GM19395 (cell line): ENCODE data around the gene PALD1.
A peak's percentile ranks its signal among the peaks of the same experiment; 100 is the strongest.
"Not testable (repeated sequence)": the region's sequence is repeated elsewhere in the genome, so short reads cannot be mapped to it uniquely, and the experiment has no call there.

Experiments used
- ATAC-seq: cut with Tn5 transposase; IDR thresholded peaks from one replicate; pipeline ENCODE4 v1.9.1; 2021; ENCODE audit warnings: mild to moderate bottlenecking, moderate library complexity; ENCODE audit not compliant: unreplicated experiment

PALD1 gene

DNA sequence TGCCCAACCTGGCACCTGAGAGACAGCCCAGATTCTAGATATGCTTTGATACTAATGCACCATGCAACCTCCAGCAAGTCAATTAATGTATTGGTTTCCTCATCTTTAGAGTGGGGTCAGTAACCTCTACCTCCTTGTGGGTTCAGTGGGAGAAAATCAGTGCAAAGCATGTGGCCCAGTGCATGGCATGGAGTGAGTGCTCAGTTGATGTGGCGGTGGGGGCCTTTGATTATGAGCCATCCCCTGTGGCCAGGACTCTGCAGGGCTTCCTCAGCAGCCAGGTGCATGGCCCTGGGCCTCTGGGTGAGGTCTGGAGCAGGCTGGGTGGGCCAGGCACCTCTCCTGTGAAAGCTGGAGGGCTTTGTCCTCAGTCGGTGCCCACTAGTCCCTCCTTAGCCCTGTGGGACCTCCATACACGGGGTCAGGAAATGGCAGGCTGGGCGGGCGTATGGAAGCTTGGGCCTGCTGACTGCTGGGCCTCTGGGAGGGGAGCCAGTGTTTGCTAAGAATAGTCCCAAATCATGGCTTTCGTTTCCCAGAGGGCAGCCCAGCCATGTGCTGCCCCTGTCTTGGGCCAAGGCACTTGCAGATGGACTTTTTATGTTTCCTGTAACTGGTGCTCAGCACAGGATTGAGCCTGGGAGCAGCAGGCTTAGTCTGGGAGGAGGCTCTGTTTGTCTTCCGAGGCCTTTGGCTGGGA lies 3.4 kb downstream of the PALD1 start:
- no peak for ATAC-seq

DNA sequence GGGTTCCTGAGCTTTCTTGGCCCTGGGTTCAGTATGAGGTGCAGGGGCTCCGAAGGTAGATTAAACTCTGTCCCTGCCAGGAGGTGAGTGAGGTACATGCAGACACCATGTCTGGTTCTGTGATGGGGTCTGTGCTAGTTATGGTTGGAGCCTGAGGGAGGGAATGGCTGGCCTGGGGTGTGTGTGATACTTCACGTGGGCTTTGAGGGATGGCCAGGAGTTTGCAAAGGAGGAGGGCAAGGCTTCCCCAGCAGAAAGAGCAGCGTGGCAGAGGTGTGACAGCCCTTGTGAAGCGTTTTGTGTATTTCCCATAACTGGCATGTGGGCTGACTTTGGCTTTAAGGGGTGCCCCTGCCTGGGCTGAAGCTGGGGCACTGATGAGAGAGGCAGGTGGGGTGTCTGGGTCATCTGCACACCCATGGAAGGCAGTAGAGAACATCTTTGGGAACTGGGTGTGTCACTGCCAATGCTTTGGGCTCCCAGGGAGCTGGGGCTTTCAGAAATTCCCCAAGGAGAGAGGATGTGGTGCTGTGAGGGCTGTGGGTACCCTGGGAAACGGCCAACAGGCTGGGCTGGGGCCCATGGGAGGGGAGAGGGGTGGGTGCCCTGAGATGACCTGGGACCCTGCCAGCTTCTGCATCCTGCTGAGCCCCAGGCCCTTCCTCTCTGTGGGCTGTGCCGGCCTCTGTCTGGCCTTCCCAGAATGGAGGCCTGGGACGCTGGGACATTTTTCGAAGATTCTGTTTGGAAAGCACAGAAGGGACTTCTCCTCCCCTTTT lies 4.6 kb downstream of the PALD1 start:
- no peak for ATAC-seq

DNA sequence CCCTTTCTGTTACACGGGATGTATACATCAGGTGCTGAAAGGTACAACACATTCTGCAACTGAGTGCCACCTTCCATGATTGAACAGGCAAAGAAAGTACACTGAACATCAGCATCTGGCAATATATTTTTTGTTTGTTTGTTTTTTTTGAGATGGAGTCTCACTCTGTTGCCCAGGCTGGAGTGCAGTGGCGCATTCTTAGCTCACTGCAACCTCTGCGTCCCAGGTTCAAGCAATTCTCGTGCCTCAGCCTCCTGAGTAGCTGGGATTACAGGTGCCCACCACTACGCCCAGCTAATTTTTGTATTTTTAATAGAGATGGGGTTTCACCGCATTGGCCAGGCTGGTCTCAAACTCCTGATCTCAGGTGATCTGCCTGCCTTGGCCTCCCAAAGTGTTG lies 5.3 kb downstream of the PALD1 start:
- not testable (repeated sequence) for ATAC-seq

DNA sequence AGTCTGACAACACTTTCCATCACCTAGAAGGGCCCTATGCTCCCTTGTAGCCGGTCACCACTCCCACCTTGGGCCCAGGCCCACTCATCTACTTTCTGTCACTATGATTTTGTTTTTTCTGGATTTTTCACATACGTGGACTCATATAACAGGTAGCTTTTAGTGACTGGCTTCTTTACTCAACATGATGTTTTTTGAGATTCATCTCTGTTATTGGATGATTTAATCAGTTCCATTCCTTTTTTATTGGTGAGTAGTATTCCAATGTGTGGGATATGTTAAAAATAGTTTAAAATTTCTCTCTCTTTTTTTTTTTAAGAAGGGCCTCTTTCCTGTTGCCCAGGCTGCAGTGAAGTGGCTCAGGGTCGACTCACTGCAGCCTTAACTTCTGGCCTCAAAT lies 9.3 kb downstream of the PALD1 start:
- ATAC-seq = no peak

DNA sequence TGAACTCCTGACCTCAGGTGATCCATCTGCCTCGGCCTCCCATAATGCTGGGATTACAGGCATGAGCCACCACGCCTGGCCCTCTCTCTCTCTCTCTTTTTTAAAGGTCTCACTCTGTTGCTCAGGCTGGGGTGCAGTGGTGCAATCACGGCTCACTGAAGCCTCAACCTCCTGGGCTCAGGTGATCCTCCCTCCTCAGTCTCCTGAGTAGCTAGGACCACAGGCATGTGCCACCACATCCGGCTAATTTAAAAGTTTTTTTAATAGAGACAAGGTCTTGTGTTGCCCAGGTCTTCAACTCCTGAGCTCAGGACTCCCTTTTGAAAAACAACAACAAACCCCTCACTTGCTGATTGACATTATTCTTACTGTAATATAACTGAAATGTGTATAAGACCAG lies 11.6 kb downstream of the PALD1 start:
- no peak for ATAC-seq

DNA sequence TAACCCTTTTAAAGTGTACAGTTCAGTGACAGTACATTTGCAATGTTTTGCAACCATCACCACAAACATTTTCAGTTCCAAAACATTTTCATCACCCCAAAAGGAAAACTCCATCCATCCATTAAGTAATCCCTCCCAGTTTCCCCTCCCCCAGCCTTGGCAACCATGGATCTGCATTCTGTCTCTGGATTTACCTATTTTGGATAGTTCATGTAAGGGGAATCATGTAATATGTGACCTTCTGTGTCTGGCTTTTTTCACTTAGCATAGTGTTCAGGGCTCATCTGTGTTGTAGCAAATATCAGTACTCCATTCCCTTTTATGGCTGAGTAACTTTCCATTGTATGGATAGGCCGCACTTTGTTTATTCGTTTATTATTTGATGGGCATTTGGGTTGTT lies 13.0 kb downstream of the PALD1 start:
- no peak for ATAC-seq

DNA sequence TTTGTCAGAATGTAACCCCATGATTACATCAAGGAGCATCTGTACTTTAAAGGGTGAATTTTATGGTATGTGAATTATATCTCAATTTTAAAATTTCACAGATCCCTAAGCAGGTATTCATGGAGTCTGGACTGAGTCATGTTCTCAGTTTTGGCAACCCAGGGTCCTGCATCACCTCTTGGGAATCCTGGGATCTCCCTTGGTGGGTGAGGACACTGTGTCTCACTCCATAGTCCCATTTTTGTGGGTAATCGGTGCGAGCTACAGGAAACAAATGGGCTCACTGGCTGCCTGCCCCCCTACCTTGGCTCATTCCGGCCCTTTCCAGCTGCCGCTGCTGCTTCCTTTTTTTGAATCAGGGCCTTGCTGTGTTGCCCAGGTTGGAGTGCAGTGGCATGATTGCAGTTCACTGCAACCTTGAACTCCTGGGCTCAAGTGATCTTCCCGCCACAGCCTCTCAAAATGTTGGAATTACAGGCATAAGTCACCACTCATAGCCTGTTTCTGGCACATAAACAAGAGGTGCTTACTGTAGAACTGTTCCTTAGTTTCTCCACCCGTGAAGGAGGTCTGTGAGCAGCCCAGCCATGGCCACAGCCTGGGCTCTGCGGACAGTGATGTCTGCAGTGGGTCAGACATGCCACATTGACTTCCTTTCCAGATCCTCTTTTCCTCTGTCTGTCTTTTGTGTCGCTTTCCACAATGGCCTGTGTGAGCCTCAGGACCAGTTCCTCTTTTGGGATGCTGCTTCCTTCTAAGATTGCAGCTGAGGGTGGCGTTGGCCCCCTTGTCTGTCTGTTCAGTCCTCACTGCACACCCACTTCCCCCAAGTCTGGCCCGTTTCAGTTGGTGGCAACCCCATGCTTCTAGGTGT lies 14.5 kb downstream of the PALD1 start:
- ATAC-seq = peak; percentile 34

DNA sequence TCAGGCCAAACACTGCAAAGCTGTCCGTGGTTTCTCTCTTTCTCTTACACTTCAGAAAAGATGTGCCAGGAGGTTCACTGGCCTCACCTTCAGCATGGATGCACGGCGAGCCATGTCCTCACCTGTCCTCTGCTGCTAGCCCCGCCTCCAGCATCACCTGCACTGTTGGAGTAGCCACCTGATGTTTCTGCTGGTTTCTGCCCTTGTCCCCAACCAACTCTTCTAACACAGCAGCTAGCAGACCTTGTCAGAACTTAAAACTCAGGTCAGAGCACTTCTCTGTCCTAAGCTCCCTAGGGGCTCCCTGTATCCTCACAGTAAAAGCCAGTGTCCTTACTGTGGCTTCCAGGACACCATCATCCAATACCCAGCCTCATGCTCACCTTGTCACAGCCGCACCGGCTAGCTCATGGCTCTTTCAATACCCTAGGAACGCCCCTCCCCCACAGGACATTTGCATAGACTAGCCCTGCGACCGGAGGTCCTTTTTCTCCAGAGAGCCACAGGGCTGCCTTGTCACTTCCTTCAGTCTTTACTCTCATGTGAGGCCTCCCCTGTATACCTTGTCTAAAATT lies 15.2 kb downstream of the PALD1 start:
- peak; percentile 82 for ATAC-seq

DNA sequence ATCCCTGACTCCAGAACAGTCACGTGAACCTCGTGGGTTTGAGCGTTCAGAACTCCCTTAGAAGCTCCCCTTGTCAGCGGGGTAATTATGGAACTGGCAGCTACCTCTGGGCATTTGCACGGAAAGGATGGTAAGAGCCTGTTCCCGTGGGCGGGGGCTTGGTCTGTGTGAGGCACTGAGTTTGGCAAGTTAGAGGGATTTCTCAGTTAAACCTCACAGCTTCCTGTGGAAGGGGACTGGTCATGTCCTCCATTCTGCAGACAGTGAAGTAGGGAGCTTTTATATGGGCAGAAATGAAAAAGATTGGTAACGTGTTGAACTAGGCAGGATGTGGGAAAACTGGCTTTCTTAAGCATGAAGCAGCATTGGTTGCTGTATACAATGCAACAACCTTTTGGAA lies 16.0 kb downstream of the PALD1 start:
- ATAC-seq = no peak

DNA sequence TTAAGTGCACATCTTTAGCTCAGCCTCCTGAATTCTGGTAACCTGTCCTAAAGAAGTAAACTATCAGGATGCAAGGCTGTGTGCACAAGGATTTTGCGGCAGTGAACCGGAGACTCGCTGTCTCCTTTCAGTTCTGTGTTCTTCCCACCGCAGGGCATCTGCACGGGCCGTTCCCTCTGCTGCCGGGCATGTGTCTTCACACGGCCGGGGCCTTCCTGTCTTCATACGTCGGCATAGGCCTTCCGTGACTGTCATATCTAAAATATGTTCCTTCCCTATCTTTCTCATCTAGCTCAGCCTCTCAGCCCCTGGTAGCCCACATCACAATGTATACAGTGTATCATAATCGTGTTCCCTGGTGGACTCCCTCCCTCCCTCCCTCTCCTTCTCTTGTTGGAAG lies 16.4 kb downstream of the PALD1 start:
- no peak for ATAC-seq

DNA sequence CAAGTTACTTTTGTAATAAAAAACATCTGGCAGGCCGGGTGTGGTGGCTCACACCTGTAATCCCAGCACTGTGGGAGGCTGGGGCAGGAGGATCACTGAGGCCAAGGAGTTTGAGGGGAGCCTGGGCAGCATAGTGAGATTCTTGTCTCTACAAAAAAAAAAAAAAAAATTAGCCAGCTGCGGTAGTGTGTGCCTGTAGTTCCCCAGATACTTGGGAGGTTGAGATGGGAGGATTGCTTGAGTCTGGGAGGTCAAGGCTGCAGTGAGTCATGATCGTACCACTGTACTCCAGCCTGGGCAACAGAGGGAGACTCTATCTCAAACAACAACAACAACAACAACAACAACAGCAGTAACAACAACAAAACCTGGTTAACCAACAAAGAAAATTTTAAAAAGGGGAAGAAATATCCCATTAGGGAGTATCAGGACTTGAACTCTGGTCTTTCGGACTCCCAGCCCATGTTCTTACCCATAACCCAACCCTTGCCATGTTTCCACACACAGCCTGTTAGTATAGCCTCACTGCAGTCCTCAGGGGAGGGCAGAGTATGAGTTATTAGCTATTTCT lies 17.2 kb downstream of the PALD1 start:
- ATAC-seq = no peak

DNA sequence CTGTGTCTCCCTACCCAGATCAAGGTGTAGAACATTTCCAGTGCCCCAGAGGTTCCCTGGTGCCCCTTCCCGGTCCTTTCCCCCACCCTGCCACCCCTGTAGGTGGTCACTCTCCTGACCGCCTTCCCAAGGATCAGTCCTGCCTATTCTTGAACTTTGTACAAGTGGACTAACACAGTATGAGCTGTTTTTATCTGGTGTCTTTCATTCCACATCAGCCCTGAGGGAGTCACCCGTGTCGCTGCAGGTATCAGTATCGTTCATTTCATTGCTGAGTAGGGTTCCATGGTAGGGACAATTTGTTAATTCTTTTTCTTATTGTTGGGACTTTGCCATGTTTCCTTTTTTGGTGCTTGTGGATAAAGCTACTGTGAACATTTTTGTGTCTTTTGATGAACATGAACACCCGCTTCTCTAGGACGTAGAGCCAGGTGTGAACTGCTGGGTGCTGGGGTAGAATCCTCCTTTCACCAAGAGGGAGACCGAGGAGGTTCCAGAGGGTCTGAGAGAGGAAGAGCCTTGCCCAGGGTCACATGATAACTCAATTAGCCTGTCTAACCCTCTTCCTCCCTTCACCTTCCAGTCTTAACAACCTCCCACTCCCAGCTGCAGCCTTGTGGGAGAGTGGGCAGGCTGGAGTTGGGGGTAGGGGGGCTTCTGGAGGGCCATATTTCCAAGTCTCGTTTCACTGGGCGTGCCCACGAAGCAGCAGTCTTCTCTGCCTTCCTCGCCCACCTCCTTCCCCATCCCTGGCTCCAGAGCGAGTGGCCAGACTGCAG lies 18.0 kb downstream of the PALD1 start:
- ATAC-seq = no peak

DNA sequence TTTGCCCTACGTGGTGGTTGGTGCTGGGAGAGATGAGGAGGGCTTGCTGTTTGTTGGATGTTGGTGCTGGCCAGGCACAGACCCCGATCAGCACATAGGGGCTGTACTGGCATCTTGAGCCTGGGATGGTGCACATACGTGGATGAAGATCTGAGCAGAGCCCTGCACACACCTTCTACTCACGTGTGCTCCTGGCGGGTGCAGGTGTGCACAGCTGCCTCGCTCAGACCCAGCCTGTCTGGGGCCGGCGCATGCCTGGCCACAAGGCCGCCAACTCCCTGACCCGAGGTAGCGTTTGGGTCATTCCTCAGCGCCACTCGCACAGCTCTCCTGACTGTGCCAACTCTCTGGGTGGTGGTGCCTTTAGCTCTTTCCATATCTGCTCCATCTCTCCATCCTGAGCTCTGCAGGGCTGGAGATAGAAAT lies 18.6 kb downstream of the PALD1 start:
- ATAC-seq = no peak

DNA sequence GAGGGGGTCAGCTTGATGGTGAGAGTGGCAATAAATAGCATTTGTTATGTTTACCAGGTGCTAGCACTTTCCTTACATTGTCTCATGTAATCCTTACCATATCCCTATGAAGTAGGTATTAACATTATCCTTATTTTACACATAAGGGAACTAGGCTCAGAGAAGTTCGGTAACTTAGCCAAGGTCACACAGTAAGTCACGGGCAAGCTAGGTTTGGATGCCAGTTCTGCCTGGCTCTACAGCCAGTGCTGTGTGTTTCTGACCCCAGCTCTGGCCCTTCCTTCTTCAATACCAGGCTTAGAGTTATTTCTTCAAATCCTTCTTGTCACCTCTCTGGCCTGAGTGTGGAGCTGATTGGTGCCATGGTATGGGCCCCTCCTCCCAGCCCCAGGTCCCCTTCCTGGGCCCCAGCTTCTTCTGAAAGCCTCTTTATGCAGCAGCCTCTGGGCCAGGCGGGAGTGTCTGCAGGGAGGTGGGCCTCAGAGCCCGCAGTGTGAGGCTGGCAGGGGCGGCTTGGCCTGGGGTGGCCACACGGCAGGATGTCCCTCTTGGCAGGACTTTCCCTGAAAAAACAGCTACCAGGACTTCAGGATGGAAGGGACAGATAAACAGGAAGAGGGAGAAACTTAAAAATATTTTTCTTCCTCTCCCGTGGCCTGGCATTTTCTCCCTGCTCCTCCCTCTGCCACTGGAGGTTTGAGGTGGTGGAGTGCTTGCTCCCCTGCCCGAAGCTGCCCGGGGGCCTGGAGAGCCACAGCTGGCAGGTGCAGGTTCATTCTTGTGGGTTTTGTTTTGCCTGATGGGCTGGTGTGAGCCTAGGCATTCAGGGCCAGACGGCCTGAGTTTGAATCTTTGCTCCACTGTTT lies 20.6 kb downstream of the PALD1 start:
- no peak for ATAC-seq

DNA sequence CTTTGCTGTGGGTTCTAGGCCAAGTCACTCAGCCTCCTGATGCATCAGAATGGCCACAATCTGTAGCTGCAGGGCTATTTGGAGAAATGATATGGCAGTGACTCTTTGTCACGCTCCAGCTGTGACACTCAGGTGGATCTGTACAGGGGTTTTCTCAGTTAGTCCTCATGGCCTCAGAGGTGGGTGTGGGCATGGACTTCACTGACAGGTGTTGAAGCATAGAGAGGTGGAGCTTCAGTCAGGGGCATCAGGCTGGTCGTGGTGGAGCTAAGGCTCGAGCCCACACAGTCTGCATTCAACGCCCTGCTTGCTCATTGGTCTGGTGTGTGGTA lies 21.2 kb downstream of the PALD1 start:
- ATAC-seq = no peak

DNA sequence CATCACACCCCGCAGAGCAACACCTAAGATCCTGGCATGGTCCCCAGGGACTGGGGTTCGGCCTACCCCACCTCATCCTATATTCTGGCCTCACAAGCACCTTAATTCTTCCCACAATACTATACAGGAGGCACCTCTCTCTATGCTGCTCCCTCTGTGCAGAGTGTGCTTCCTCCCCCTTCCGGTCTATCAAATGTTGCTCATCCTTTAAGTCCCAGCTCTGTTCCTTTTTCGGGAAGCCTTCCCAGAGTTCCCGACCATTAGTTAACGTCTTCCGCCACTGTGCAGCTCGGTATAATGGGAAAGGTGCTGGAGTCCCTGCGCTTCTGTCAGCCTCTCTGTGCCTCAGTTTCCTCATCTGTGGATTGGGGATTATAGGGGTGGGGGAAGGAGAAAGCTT lies 21.8 kb downstream of the PALD1 start:
- ATAC-seq = no peak

DNA sequence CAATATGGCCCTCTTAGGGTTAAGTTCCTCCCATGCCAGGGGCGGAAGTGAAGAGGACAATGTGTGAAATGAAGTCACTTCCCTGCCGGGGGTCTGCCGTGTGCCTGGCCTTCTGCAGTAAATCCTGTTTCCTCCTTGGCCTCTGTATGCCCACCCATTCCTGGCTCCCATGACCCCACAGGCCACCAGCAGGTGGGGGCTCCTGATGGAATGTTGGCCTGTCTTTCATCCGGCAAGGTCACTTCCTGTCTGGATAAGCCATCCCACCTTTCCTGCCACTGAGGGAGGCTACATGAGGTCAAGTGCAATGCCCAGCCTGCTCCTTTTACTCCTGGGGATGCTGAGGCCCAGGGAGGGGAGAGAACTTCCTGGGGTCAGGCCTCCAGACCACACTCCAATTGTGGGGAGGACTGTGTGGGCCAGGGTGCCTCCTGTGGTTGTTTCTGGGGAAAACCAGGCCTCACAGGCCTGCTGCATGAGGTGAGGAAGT lies 22.3 kb downstream of the PALD1 start:
- ATAC-seq = no peak

DNA sequence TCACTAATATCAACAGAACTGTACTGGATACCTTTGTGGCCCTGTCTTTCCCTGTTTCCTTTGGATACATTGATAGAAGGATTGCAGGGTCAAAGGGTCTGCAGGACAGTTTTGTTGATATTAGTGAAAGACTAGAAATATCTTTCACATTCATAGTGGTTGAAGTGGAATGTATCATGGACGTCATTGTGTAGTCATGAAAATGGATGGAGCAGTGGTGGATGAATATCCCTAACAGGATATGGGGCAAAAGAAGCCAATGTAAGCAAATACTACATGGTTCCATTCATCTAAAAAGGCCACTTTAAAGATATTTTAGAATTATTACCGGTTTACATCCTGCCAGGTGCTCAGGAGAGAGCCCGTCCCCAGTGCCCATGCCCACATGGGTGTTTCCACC lies 23.8 kb downstream of the PALD1 start:
- no peak for ATAC-seq

DNA sequence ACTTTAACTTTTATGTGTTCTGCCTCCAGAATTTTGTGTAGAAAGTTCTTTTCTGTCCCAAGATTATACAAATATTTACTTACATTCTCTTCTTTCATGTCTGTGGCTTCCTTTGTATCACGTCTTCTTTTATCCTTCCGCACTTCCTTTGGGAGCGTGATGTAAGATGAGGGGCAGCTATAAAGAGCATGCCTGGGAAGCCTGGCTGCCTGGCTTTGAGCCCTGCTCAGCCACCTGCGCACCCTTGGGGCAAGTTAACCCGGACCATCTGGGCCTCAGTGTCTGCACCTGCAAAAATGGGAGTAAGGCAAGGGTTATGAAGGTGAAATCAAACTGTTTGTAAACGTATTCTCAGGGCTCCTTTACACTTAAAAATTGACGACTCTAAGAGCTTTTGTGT lies 25.2 kb downstream of the PALD1 start:
- no peak for ATAC-seq
